ENCODE results near the gene HGS. TPM values are rescaled to one million over a fixed set of nuclear protein-coding genes. Genes with fewer than 3 reads are reported as not detected.

HGS gene
- total and polyA plus RNA-seq, 2 of the 13 experiments (the other 11 are each of a cell fraction or from before 2014, with no cell fraction given), result 73.3 to 78.1 TPM

GRCh38 chr17:81648013-81648706, 35.7 kb upstream of the HGS start (continued):
- TF ChIP-seq ATF3 (CRISPR knock-in tag; IDR thresholded peaks at IDR 0.05) (no peak), ZNF143 (CRISPR knock-in tag; IDR thresholded peaks at IDR 0.05) (no peak), SOX5 (CRISPR knock-in tag; IDR thresholded peaks at IDR 0.05; ENCODE audit: borderline replicate concordance) (no peak), GZF1 (CRISPR knock-in tag; IDR thresholded peaks at IDR 0.05) (no peak), KLF11 (CRISPR knock-in tag; IDR thresholded peaks at IDR 0.05) (no peak)
- TF ChIP-seq, protein P1, sequence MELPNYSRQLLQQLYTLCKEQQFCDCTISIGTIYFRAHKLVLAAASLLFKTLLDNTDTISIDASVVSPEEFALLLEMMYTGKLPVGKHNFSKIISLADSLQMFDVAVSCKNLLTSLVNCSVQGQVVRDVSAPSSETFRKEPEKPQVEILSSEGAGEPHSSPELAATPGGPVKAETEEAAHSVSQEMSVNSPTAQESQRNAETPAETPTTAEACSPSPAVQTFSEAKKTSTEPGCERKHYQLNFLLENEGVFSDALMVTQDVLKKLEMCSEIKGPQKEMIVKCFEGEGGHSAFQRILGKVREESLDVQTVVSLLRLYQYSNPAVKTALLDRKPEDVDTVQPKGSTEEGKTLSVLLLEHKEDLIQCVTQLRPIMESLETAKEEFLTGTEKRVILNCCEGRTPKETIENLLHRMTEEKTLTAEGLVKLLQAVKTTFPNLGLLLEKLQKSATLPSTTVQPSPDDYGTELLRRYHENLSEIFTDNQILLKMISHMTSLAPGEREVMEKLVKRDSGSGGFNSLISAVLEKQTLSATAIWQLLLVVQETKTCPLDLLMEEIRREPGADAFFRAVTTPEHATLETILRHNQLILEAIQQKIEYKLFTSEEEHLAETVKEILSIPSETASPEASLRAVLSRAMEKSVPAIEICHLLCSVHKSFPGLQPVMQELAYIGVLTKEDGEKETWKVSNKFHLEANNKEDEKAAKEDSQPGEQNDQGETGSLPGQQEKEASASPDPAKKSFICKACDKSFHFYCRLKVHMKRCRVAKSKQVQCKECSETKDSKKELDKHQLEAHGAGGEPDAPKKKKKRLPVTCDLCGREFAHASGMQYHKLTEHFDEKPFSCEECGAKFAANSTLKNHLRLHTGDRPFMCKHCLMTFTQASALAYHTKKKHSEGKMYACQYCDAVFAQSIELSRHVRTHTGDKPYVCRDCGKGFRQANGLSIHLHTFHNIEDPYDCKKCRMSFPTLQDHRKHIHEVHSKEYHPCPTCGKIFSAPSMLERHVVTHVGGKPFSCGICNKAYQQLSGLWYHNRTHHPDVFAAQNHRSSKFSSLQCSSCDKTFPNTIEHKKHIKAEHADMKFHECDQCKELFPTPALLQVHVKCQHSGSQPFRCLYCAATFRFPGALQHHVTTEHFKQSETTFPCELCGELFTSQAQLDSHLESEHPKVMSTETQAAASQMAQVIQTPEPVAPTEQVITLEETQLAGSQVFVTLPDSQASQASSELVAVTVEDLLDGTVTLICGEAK (IDR thresholded peaks at IDR 0.05), result no peak
- TF ChIP-seq, protein P1 (CRISPR knock-in tag; IDR thresholded peaks at IDR 0.05), result no peak
- TF ChIP-seq, protein P2, sequence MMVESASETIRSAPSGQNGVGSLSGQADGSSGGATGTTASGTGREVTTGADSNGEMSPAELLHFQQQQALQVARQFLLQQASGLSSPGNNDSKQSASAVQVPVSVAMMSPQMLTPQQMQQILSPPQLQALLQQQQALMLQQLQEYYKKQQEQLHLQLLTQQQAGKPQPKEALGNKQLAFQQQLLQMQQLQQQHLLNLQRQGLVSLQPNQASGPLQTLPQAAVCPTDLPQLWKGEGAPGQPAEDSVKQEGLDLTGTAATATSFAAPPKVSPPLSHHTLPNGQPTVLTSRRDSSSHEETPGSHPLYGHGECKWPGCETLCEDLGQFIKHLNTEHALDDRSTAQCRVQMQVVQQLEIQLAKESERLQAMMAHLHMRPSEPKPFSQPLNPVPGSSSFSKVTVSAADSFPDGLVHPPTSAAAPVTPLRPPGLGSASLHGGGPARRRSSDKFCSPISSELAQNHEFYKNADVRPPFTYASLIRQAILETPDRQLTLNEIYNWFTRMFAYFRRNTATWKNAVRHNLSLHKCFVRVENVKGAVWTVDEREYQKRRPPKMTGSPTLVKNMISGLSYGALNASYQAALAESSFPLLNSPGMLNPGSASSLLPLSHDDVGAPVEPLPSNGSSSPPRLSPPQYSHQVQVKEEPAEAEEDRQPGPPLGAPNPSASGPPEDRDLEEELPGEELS (CRISPR knock-in tag; IDR thresholded peaks at IDR 0.05), result no peak
- TF ChIP-seq, protein P3, sequence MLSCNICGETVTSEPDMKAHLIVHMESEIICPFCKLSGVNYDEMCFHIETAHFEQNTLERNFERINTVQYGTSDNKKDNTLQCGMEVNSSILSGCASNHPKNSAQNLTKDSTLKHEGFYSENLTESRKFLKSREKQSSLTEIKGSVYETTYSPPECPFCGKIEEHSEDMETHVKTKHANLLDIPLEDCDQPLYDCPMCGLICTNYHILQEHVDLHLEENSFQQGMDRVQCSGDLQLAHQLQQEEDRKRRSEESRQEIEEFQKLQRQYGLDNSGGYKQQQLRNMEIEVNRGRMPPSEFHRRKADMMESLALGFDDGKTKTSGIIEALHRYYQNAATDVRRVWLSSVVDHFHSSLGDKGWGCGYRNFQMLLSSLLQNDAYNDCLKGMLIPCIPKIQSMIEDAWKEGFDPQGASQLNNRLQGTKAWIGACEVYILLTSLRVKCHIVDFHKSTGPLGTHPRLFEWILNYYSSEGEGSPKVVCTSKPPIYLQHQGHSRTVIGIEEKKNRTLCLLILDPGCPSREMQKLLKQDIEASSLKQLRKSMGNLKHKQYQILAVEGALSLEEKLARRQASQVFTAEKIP (CRISPR knock-in tag; IDR thresholded peaks at IDR 0.05; ENCODE audit: borderline replicate concordance), result no peak
